ENCODE results near the gene DZIP1L. TPM values are rescaled to one million over a fixed set of nuclear protein-coding genes. Genes with fewer than 3 reads are reported as not detected.
"Not testable (repeated sequence)": the region's sequence is repeated elsewhere in the genome, so short reads cannot be mapped to it uniquely, and the experiment has no call there.

Gene DZIP1L
- total RNA-seq, 4 donors from 2014 or later = 14.6 to 38.7 (median 30.0) TPM

GRCh38 chr3:138118612-138119422 lies 3.4 kb upstream of the DZIP1L start:
- no peak for TF ChIP-seq CTCF (IDR thresholded peaks at IDR 0.05)
- ATAC-seq (ENCODE audit: low FRiP score) (peak; percentile 63), DNase-seq (ENCODE audit: low spot score) (peak; percentile 75)

- TF ChIP-seq CTCF (IDR thresholded peaks at IDR 0.05) = no peak
- DNase-seq (ENCODE audit: low spot score) (no peak), ATAC-seq (ENCODE audit: low FRiP score) (peak; percentile 8)
These were observed 933 bp downstream of the DZIP1L start for GRCh38 chr3:138114431-138114918.

- no peak for TF ChIP-seq CTCF (IDR thresholded peaks at IDR 0.05)
- DNase-seq (ENCODE audit: low spot score) (no peak), ATAC-seq (ENCODE audit: low FRiP score) (no peak)
These were observed 2.1 kb downstream of the DZIP1L start for GRCh38 chr3:138113326-138113725.

- TF ChIP-seq CTCF (IDR thresholded peaks at IDR 0.05) = no peak
These were observed 3.0 kb downstream of the DZIP1L start for GRCh38 chr3:138112362-138112761.

GRCh38 chr3:138105598-138105997 lies 9.8 kb downstream of the DZIP1L start:
- no peak for DNase-seq (ENCODE audit: low spot score)
- TF ChIP-seq CTCF (IDR thresholded peaks at IDR 0.05) = no peak
- no peak for ATAC-seq (ENCODE audit: low FRiP score)

More at GRCh38 chr3:138112362-138112761, 3.0 kb downstream of the DZIP1L start:
- ATAC-seq (ENCODE audit: low FRiP score) (no peak), DNase-seq (ENCODE audit: low spot score) (no peak)

- ATAC-seq (ENCODE audit: low FRiP score) (no peak), DNase-seq (ENCODE audit: low spot score) (no peak)
- TF ChIP-seq CTCF (IDR thresholded peaks at IDR 0.05) = no peak
These were observed 11.9 kb downstream of the DZIP1L start for GRCh38 chr3:138103466-138103865.

- not testable (repeated sequence) for ATAC-seq (ENCODE audit: low FRiP score)
These were observed 14.0 kb downstream of the DZIP1L start for GRCh38 chr3:138101351-138101940.

More at GRCh38 chr3:138101351-138101940, 14.0 kb downstream of the DZIP1L start:
- not testable (repeated sequence) for DNase-seq (ENCODE audit: low spot score)
